GM12878 (cell line): Measurements from ENCODE around the gene CNPPD1. TPM values are rescaled to one million over a fixed set of nuclear protein-coding genes. Genes with fewer than 3 reads are reported as not detected.

Experiments
- ATAC-seq: fragments of 200-7000 bp; cut with Tn5 transposase; 3 replicates; pipeline ENCODE4 v1.9.1; 2020; ENCODE audit warnings: mild to moderate bottlenecking, moderate library complexity
- BruUV-seq: library from RNA; stranded (reverse); fragments of 400-500 nt; replicated peaks from 2 replicates; lab custom pipeline; 2021; lab: Mats Ljungman, UMichigan
- CTCF ChIA-PET: fragments of 300-600 bp; sonication (Branson Sonifier 250); formaldehyde crosslinking; extraction: SDS; loops from one replicate; lab custom pipeline; 2021; ENCODE audit warnings: inconsistent platforms; lab: Yijun Ruan, JAX
- POLR2A ChIA-PET: fragments of 350-600 bp; formaldehyde crosslinking; extraction: SDS; loops from one replicate; lab custom pipeline; 2021; ENCODE audit warnings: inconsistent platforms; lab: Charles Lee
- RAD21 ChIA-PET: fragments of 300-600 bp; sonication (Branson Sonifier 250); formaldehyde crosslinking; loops from one replicate; lab custom pipeline; 2023; ENCODE audit warnings: antibody characterized with exemption; ENCODE audit not compliant: unreplicated experiment; lab: Charles Lee
- SMC1A ChIA-PET: fragments of 300-600 bp; sonication (Branson Sonifier 250); formaldehyde crosslinking; loops from one replicate; lab custom pipeline; 2023; ENCODE audit not compliant: unreplicated experiment, uncharacterized antibody; lab: Charles Lee
- DNase-seq: peaks from one replicate; pipeline ENCODE4 v3.0.0-alpha.2; 2011; ENCODE audit warnings: low read depth, low spot score
- FAIRE-seq: peaks from 3 replicates; lab custom pipeline; 2011; peaks lifted over from hg19 to GRCh38; lab: Jason Lieb, UNC
- H2AFZ ChIP-seq: 2 replicates; pipeline ENCODE4 v1.6.0; 2011; ENCODE audit warnings: low read depth, low read length, control low read depth; ENCODE audit not compliant: control insufficient read depth
- H3K27ac ChIP-seq: 2 replicates; pipeline ENCODE4 v1.5.1; 2011; ENCODE audit warnings: control low read depth; ENCODE audit not compliant: control insufficient read depth, insufficient read depth
- H3K27me3 ChIP-seq, 2 experiments: replicated peaks in 1 of 2; 2 replicates each; pipeline versions ENCODE4 v1.6.0 to v1.6.1; 2011; ENCODE audit warnings: low read length in 1 of 2; ENCODE audit not compliant: control insufficient read depth in 2 of 2, insufficient read depth in 2 of 2
- H3K36me3 ChIP-seq, 2 experiments: 2 replicates each; pipeline ENCODE4 v1.5.1; 2011; ENCODE audit warnings: low read length in 1 of 2; ENCODE audit not compliant: control insufficient read depth in 2 of 2, insufficient read depth in 2 of 2
- H3K4me1 ChIP-seq: 2 replicates; pipeline ENCODE4 v1.6.1; 2011; ENCODE audit warnings: mild to moderate bottlenecking, low read length, moderate library complexity, mixed read lengths; ENCODE audit not compliant: control insufficient read depth, insufficient read depth
- H3K4me2 ChIP-seq: 2 replicates; pipeline ENCODE4 v1.6.0; 2011; ENCODE audit warnings: control low read depth; ENCODE audit not compliant: control insufficient read depth, insufficient read depth
- H3K4me3 ChIP-seq: fragments of 200-600 bp; sonication (generic); 2 replicates; pipeline ENCODE4 v1.5.1; 2016
- H3K79me2 ChIP-seq: 2 replicates; pipeline ENCODE4 v1.6.0; 2011; ENCODE audit warnings: low read length; ENCODE audit not compliant: control insufficient read depth, insufficient read depth
- H3K9ac ChIP-seq: 2 replicates; pipeline ENCODE4 v1.8.0; 2011; ENCODE audit warnings: low read length, control low read depth, mixed read lengths; ENCODE audit not compliant: control insufficient read depth, insufficient read depth
- H3K9me3 ChIP-seq: replicated peaks from 3 replicates; pipeline ENCODE4 v1.5.1; 2011; ENCODE audit warnings: mild to moderate bottlenecking, low read length; ENCODE audit not compliant: control insufficient read depth, insufficient read depth
- H4K20me1 ChIP-seq: 2 replicates; pipeline ENCODE4 v1.6.0; 2011; ENCODE audit not compliant: control insufficient read depth, insufficient read depth
- DPF2 ChIP-seq: fragments of 450-650 bp; IDR thresholded peaks from 2 replicates; pipeline ENCODE4 v1.6.1; 2017; ENCODE audit warnings: mild to moderate bottlenecking
- EED ChIP-seq: sonication (generic); IDR thresholded peaks from 2 replicates; pipeline ENCODE4 v1.6.1; 2016; ENCODE audit warnings: antibody characterized with exemption, low read depth
- MTA3 ChIP-seq: IDR thresholded peaks from 2 replicates; pipeline ENCODE4 v1.6.1; 2012; ENCODE audit warnings: low read length, inconsistent platforms, borderline replicate concordance
- POLR2A ChIP-seq: IDR thresholded peaks from 2 replicates; pipeline ENCODE4 v1.6.1; 2011; ENCODE audit warnings: low read depth, mild to moderate bottlenecking, low read length
- RAD21 ChIP-seq: IDR thresholded peaks from 2 replicates; pipeline ENCODE4 v1.6.1; 2011; ENCODE audit warnings: mild to moderate bottlenecking, low read depth, low read length, moderate library complexity; ENCODE audit not compliant: insufficient read depth
- RBBP5 ChIP-seq: fragments of 200-600 bp; sonication (generic); conservative IDR thresholded peaks from 2 replicates; pipeline ENCODE4 v1.6.1; 2016
- SMC3 ChIP-seq: IDR thresholded peaks from 2 replicates; pipeline ENCODE4 v1.6.1; 2011; ENCODE audit warnings: low read length, improper control_type of control experiment, borderline replicate concordance
- SPI1 ChIP-seq: IDR thresholded peaks from 2 replicates; pipeline ENCODE4 v1.6.1; 2011; ENCODE audit warnings: low read depth, mild to moderate bottlenecking, low read length, moderate library complexity, borderline replicate concordance; ENCODE audit not compliant: insufficient read depth
- WGBS: methylation state at CpG from one replicate; pipeline ENCODE4 v1.1.6; 2016; ENCODE audit warnings: low lambda C conversion rate; ENCODE audit not compliant: insufficient replicate concordance, insufficient coverage; ENCODE audit errors: missing lambda C conversion rate; 5-methylcytosine and 5-hydroxymethylcytosine counted together
- in situ Hi-C: fragments of 300-500 bp; cut with MboI; formaldehyde crosslinking; loops from 9 replicates; pipeline ENCODE4 v1.14.3; 2018; ENCODE audit warnings: mixed read lengths
- intact Hi-C: fragments of 100-400 bp; cut with micrococcal nuclease; formaldehyde crosslinking; loops from one replicate; pipeline ENCODE4 v1.14.2; 2022; ENCODE audit not compliant: unreplicated experiment
- polyA plus RNA-seq, 11 experiments: library from polyadenylated mRNA; depleted of rRNA in 4 of 11; unstranded in 6 of 11; stranded (reverse) in 5 of 11; fragments of >200 nt; fragmentation: Nextera tagmentation in 4 of 11; fragmentation: Illumina TruSeq in 1 of 11; extraction: Ambion mirVana in 4 of 11; extraction: Trizol in 1 of 11; gene quantifications; 1 replicate in 1 of 11; 2 replicates in 10 of 11; pipeline versions ENCODE4 v1.2.1 to v1.2.3, GENCODE V29; 2011 to 2016; ENCODE audit warnings: inconsistent platforms in 2 of 11, missing spikeins in 2 of 11, low read depth in 1 of 11
- total RNA-seq, 4 experiments: library from RNA; depleted of rRNA in 3 of 4; stranded (reverse); fragments of >200 nt in 3 of 4; fragmentation: Illumina TruSeq in 1 of 4; extraction: Trizol in 1 of 4; gene quantifications; 2 replicates each; pipeline versions ENCODE4 v1.2.1 to v1.2.3, GENCODE V29; 2013 to 2021
- TF ChIP-seq, protein P1 (sequence below): IDR thresholded peaks from 2 replicates; pipeline ENCODE4 v1.6.1; 2012; ENCODE audit warnings: improper control_type of control experiment, low read depth, low read length; ENCODE audit not compliant: insufficient replicate concordance
- TF ChIP-seq, protein P2 (sequence below), 3 experiments: IDR thresholded peaks in 2 of 3; conservative IDR thresholded peaks in 1 of 3; 2 replicates each; pipeline ENCODE4 v1.5.1; 2011; ENCODE audit warnings: low read depth in 3 of 3, low read length in 3 of 3, mild to moderate bottlenecking in 3 of 3, control low read depth in 2 of 3, moderate library complexity in 2 of 3, inconsistent platforms in 1 of 3, mixed read lengths in 1 of 3; ENCODE audit not compliant: control insufficient read depth in 2 of 3, insufficient read depth in 1 of 3; ENCODE audit errors: extremely low read depth in 1 of 3

Gene CNPPD1
- total and polyA plus RNA-seq, 10 of the 15 experiments (the other 5 are each of a cell fraction or from before 2014, with no cell fraction given): 12.2 to 86.6 (median 43.4) TPM

DNA sequence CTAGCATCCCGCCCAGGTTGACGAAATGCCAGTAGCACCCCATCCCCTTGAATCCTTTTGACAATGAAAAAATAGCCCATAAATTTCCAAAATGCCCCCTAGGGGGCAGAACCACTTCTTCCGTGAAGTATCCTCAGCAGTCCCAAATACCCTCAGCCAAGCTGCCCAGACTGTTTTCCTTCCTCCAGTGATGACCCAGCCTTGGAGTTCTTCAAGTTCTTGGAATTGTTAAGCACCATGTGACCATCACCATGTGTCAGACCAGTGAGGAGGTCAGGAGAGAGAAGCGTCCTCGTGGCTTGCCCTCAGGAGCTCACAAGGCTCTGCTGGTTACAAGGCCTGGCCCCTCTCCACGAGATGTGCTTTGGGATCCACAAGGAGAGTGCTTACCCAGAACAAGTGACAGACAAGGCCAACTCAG is 5.5 kb downstream of the CNPPD1 start:
- Histone ChIP-seq H3K9me3 (no peaks in the 10 kb centered on the region), H3K36me3 (peaks cover 4 to 9% of the 10 kb centered on the region in 2 experiments), H3K4me3 (no peak overlapping the region), H2AFZ (no peak overlapping the region), H3K27me3 (no peaks in the 10 kb centered on the region), H3K9ac (no peak overlapping the region), H3K4me2 (no peak overlapping the region), H3K27ac (no peak overlapping the region), H3K4me1 (no peaks in the 10 kb centered on the region; the same call in 1 of the 2 replicates), H4K20me1 (no peaks in the 10 kb centered on the region), H3K79me2 (peaks cover 9% of the 10 kb centered on the region)
- WGBS: 53% methylated on average over 6 of the region's 6 CpGs
- no TSS peak for BruUV-seq
- FAIRE-seq: peak; percentile 78
- ChIA-PET POLR2A (interaction anchor here (0.7 to 1.6 kb wide), 3 partner anchors 40 to 180 kb away, joined by 3 to 11 read pairs (median 4); no protein-coding TSS in a partner anchor), SMC1A (interaction anchor here (0.8 to 2.9 kb wide), 10 partner anchors 8 to 149 kb away, joined by 3 to 20 read pairs (median 4); no protein-coding TSS in a partner anchor), RAD21 (interaction anchor here (1.0 to 4.1 kb wide), 8 partner anchors 36 to 128 kb away, joined by 3 to 33 read pairs (median 4); partner anchors contain the start of genes GLB1L, STK16, TUBA4A and TUBA4B), CTCF (interaction anchor here (0.7 to 5.6 kb wide), 27 partner anchors 8 to 186 kb away, joined by 3 to 48 read pairs (median 7); partner anchors contain the start of genes DNAJB2, GLB1L, STK16 and ZFAND2B)
- TF ChIP-seq RBBP5 (no peak), POLR2A (0 out of 2 replicates have a peak, but pooled peaks have one; percentile 33), SPI1 (no peak), SMC3 (peak; percentile 39; the same call in 1 of the 2 replicates), RAD21 (peak; percentile 52), MTA3 (no peak), DPF2 (no peak), EED (no peak)
- TF ChIP-seq, protein P1, sequence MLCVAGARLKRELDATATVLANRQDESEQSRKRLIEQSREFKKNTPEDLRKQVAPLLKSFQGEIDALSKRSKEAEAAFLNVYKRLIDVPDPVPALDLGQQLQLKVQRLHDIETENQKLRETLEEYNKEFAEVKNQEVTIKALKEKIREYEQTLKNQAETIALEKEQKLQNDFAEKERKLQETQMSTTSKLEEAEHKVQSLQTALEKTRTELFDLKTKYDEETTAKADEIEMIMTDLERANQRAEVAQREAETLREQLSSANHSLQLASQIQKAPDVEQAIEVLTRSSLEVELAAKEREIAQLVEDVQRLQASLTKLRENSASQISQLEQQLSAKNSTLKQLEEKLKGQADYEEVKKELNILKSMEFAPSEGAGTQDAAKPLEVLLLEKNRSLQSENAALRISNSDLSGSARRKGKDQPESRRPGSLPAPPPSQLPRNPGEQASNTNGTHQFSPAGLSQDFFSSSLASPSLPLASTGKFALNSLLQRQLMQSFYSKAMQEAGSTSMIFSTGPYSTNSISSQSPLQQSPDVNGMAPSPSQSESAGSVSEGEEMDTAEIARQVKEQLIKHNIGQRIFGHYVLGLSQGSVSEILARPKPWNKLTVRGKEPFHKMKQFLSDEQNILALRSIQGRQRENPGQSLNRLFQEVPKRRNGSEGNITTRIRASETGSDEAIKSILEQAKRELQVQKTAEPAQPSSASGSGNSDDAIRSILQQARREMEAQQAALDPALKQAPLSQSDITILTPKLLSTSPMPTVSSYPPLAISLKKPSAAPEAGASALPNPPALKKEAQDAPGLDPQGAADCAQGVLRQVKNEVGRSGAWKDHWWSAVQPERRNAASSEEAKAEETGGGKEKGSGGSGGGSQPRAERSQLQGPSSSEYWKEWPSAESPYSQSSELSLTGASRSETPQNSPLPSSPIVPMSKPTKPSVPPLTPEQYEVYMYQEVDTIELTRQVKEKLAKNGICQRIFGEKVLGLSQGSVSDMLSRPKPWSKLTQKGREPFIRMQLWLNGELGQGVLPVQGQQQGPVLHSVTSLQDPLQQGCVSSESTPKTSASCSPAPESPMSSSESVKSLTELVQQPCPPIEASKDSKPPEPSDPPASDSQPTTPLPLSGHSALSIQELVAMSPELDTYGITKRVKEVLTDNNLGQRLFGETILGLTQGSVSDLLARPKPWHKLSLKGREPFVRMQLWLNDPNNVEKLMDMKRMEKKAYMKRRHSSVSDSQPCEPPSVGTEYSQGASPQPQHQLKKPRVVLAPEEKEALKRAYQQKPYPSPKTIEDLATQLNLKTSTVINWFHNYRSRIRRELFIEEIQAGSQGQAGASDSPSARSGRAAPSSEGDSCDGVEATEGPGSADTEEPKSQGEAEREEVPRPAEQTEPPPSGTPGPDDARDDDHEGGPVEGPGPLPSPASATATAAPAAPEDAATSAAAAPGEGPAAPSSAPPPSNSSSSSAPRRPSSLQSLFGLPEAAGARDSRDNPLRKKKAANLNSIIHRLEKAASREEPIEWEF: no peak
- TF ChIP-seq, protein P2, sequence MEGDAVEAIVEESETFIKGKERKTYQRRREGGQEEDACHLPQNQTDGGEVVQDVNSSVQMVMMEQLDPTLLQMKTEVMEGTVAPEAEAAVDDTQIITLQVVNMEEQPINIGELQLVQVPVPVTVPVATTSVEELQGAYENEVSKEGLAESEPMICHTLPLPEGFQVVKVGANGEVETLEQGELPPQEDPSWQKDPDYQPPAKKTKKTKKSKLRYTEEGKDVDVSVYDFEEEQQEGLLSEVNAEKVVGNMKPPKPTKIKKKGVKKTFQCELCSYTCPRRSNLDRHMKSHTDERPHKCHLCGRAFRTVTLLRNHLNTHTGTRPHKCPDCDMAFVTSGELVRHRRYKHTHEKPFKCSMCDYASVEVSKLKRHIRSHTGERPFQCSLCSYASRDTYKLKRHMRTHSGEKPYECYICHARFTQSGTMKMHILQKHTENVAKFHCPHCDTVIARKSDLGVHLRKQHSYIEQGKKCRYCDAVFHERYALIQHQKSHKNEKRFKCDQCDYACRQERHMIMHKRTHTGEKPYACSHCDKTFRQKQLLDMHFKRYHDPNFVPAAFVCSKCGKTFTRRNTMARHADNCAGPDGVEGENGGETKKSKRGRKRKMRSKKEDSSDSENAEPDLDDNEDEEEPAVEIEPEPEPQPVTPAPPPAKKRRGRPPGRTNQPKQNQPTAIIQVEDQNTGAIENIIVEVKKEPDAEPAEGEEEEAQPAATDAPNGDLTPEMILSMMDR (IDR thresholded peaks at IDR 0.05 in 2 of 3, conservative IDR thresholded peaks at IDR 0.05 in 1 of 3; ENCODE audit: control insufficient read depth in 2 of 3, extremely low read depth in 1 of 3, insufficient read depth in 1 of 3, low read depth in 3 of 3, low read length in 3 of 3): peak; percentile 65 to 77 (median 65)
- no peak for DNase-seq
- in situ Hi-C loops: loop anchor here (5.0 kb wide), 1 partner anchor 36 kb away; the partner anchor contains the start of gene ZFAND2B
- intact Hi-C loops: no loop called here
- ATAC-seq: peak; percentile 61
